ENCODE data around the gene PRR23A.
"Not testable (repeated sequence)": the region's sequence is repeated elsewhere in the genome, so short reads cannot be mapped to it uniquely, and the experiment has no call there.

PRR23A gene

GRCh38 chr3:139043554-139044365 lies 37.7 kb upstream of the PRR23A start:
- H2AFZ ChIP-seq (ENCODE audit: low read length): no peak overlapping the region
- H3K9me3 ChIP-seq (replicated peaks; ENCODE audit: insufficient read depth, low read length): no peaks in the 10 kb centered on the region
- no peaks in the 10 kb centered on the region for H3K79me2 ChIP-seq (ENCODE audit: low read length)
- no peaks in the 10 kb centered on the region for H3K36me3 ChIP-seq (replicated peaks; ENCODE audit: insufficient read depth, low read length)
- TF ChIP-seq EZH2phosphoT487 (IDR thresholded peaks at IDR 0.05; ENCODE audit: low read length): no peak
- no peak for TF ChIP-seq CTCF (IDR thresholded peaks at IDR 0.05; ENCODE audit: low read length)
- no peak for TF ChIP-seq EZH2 (optimal IDR thresholded peaks at IDR 0.05; ENCODE audit: low read depth, low read length)
- no peaks in the 10 kb centered on the region for H3K9me2 ChIP-seq (replicated peaks; ENCODE audit: insufficient read depth, low read length)
- no peaks in the 10 kb centered on the region for H3K27me3 ChIP-seq (replicated peaks; ENCODE audit: insufficient read depth, low read length)
- H3F3A ChIP-seq (ENCODE audit: insufficient read depth, low read length): no peaks in the 10 kb centered on the region
- no peak overlapping the region for H3K9ac ChIP-seq (ENCODE audit: low read length)
- DNase-seq: no peak
- H3K4me2 ChIP-seq (ENCODE audit: low read depth, low read length): no peak overlapping the region
- no peak overlapping the region for H3K27ac ChIP-seq (ENCODE audit: low read length)
- no peaks in the 10 kb centered on the region for H4K20me1 ChIP-seq (ENCODE audit: insufficient read depth, low read length)
- no peaks in the 10 kb centered on the region for H3K4me1 ChIP-seq (ENCODE audit: low read length)
- H3K4me3 ChIP-seq (ENCODE audit: low read length): no peak overlapping the region

GRCh38 chr3:139037478-139037877 lies 31.4 kb upstream of the PRR23A start:
- no peaks in the 10 kb centered on the region for H3F3A ChIP-seq (ENCODE audit: insufficient read depth, low read length)
- H2AFZ ChIP-seq (ENCODE audit: low read length): no peak overlapping the region
- no peaks in the 10 kb centered on the region for H3K79me2 ChIP-seq (ENCODE audit: low read length)
- H3K9me3 ChIP-seq (replicated peaks; ENCODE audit: insufficient read depth, low read length): no peaks in the 10 kb centered on the region
- H4K20me1 ChIP-seq (ENCODE audit: insufficient read depth, low read length): no peaks in the 10 kb centered on the region
- H3K36me3 ChIP-seq (replicated peaks; ENCODE audit: insufficient read depth, low read length): no peaks in the 10 kb centered on the region
- no peak overlapping the region for H3K4me2 ChIP-seq (ENCODE audit: low read depth, low read length)
- H3K4me3 ChIP-seq (ENCODE audit: low read length): no peak overlapping the region
- H3K27ac ChIP-seq (ENCODE audit: low read length): no peak overlapping the region
- H3K27me3 ChIP-seq (replicated peaks; ENCODE audit: insufficient read depth, low read length): no peaks in the 10 kb centered on the region
- H3K9me2 ChIP-seq (replicated peaks; ENCODE audit: insufficient read depth, low read length): no peaks in the 10 kb centered on the region
- no peak overlapping the region for H3K9ac ChIP-seq (ENCODE audit: low read length)
- no peak for TF ChIP-seq CTCF (IDR thresholded peaks at IDR 0.05; ENCODE audit: low read length)
- no peak for TF ChIP-seq EZH2phosphoT487 (IDR thresholded peaks at IDR 0.05; ENCODE audit: low read length)
- no peak for TF ChIP-seq EZH2 (optimal IDR thresholded peaks at IDR 0.05; ENCODE audit: low read depth, low read length)
- H3K4me1 ChIP-seq (ENCODE audit: low read length): no peaks in the 10 kb centered on the region
- DNase-seq: no peak

- Histone ChIP-seq H3K27me3 (replicated peaks; ENCODE audit: insufficient read depth, low read length) (no peaks in the 10 kb centered on the region), H3K9ac (ENCODE audit: low read length) (no peak overlapping the region), H3K4me1 (ENCODE audit: low read length) (no peaks in the 10 kb centered on the region), H3K27ac (ENCODE audit: low read length) (no peak overlapping the region), H3K79me2 (ENCODE audit: low read length) (no peaks in the 10 kb centered on the region), H3K9me2 (replicated peaks; ENCODE audit: insufficient read depth, low read length) (no peaks in the 10 kb centered on the region), H2AFZ (ENCODE audit: low read length) (0 out of 2 replicates have a peak overlapping the region, but pooled peaks have one; percentile 26), H3K9me3 (replicated peaks; ENCODE audit: insufficient read depth, low read length) (no peaks in the 10 kb centered on the region), H3K4me3 (ENCODE audit: low read length) (no peak overlapping the region), H3K4me2 (ENCODE audit: low read depth, low read length) (peak overlapping the region; percentile 24; the same call in 1 of the 2 replicates), H3F3A (ENCODE audit: insufficient read depth, low read length) (no peaks in the 10 kb centered on the region), H3K36me3 (replicated peaks; ENCODE audit: insufficient read depth, low read length) (no peaks in the 10 kb centered on the region), H4K20me1 (ENCODE audit: insufficient read depth, low read length) (no peaks in the 10 kb centered on the region)
- peak; percentile 39 for DNase-seq
- TF ChIP-seq EZH2phosphoT487 (IDR thresholded peaks at IDR 0.05; ENCODE audit: low read length): no peak
- TF ChIP-seq CTCF (IDR thresholded peaks at IDR 0.05; ENCODE audit: low read length): no peak
- TF ChIP-seq EZH2 (optimal IDR thresholded peaks at IDR 0.05; ENCODE audit: low read depth, low read length): no peak
These were observed 26.4 kb upstream of the PRR23A start for GRCh38 chr3:139032326-139033002.

- H3K4me2 ChIP-seq (ENCODE audit: low read depth, low read length); DNase-seq; H3K9me2 ChIP-seq (replicated peaks; ENCODE audit: insufficient read depth, low read length); H3K27ac ChIP-seq (ENCODE audit: low read length); H2AFZ ChIP-seq (ENCODE audit: low read length); H3K4me3 ChIP-seq (ENCODE audit: low read length); H3F3A ChIP-seq (ENCODE audit: insufficient read depth, low read length); H3K9ac ChIP-seq (ENCODE audit: low read length); H3K79me2 ChIP-seq (ENCODE audit: low read length); H3K36me3 ChIP-seq (replicated peaks; ENCODE audit: insufficient read depth, low read length); H3K4me1 ChIP-seq (ENCODE audit: low read length); H4K20me1 ChIP-seq (ENCODE audit: insufficient read depth, low read length); H3K9me3 ChIP-seq (replicated peaks; ENCODE audit: insufficient read depth, low read length); H3K27me3 ChIP-seq (replicated peaks; ENCODE audit: insufficient read depth, low read length): not testable (repeated sequence)
These were observed 24.5 kb upstream of the PRR23A start for GRCh38 chr3:139030576-139030975.

Measured in MM.1S (cell line).